Measurements from ENCODE around the gene ST8SIA6. TPM values are rescaled to one million over a fixed set of nuclear protein-coding genes. Genes with fewer than 3 reads are reported as not detected.
A peak's percentile ranks its signal among the peaks of the same experiment; 100 is the strongest.
"Not testable (repeated sequence)": the region's sequence is repeated elsewhere in the genome, so short reads cannot be mapped to it uniquely, and the experiment has no call there.

The ST8SIA6 gene, protein sequence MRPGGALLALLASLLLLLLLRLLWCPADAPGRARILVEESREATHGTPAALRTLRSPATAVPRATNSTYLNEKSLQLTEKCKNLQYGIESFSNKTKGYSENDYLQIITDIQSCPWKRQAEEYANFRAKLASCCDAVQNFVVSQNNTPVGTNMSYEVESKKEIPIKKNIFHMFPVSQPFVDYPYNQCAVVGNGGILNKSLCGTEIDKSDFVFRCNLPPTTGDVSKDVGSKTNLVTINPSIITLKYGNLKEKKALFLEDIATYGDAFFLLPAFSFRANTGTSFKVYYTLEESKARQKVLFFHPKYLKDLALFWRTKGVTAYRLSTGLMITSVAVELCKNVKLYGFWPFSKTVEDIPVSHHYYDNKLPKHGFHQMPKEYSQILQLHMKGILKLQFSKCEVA
- total RNA-seq (1 to 10 TPM; 2.4 to 2.9 TPM), polyA plus RNA-seq (under 1 TPM in 1 of 2 donors, not detected in 1; 0.10 TPM)
- long read RNA-seq, donor 1, partial matches to known transcripts = 0 of 1 reads
- long read RNA-seq, donor 1, other reads (novel, unspliced or antisense) = 1 of 1 reads
- long read RNA-seq, donor 2 = 0 reads

DNA sequence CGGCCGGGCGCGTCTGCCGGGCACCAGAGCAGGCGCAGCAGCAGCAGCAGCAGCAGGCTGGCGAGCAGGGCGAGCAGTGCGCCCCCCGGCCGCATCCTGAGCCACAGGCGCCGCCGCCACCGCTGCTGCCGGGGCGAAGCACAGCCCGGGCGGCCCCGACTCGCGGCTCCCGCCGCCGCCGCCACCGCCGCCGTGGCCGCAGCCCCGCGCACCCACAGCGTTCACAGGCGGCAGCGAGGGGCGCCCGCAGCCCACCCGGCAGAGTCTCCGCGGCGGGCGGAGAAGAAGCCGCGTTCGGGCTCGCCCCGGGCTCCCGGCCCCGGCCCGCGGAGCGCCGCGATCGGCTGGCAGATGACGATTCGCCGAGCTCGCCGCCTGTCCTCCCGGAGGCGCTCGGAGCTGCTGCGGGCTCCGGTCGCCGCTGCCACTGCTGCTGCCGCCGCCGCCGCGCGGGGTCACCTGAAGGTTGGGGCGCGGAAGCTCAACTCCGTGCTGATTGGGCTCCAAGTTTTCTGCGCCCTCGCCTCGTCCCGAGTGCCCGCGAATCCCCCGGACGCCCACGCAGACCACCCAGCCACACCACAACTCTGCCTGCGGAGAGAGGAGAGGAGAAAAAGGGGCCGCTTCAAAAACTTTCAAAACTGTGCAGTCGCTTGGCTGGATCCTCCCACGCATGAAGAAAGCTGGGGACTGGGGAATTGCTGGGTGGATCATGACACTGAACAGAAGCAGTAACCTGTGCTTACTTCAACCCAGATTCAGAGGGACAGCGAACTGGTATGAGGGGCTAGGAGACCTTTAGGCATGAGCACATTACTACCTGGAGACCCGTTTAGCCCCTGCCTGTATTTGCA, at the start of gene ST8SIA6:
ST8SIA6 (minus strand) TSS at position 435 of the 854 bp plus-strand sequence; CDS start at position 95, 340 bp downstream.
- ATAC-seq (ENCODE audit: low FRiP score) = peak; percentile 80
- DNase-seq = peak; percentile 63 to 84
- Histone ChIP-seq H3K4me1 (ENCODE audit: control insufficient read depth in 1 of 2, insufficient read depth in 2 of 2, low read length in 2 of 2) (no peaks in the 10 kb centered on the region), H3K27me3 (ENCODE audit: control insufficient read depth in 1 of 2, insufficient read depth in 2 of 2, low read length in 1 of 2) (peaks cover 0 to 2% of the 10 kb centered on the region in 2 donors), H3K4me3 (ENCODE audit: low read length in 2 of 2) (peak within 1 kb of the TSS; percentile 44 to 73), H3K27ac (ENCODE audit: low read depth in 1 of 2, low read length in 2 of 2) (no peak within 1 kb of the TSS), H3K9me3 (ENCODE audit: control insufficient read depth, low read length) (peaks cover 6% of the 10 kb centered on the region), H3K36me3 (ENCODE audit: control insufficient read depth in 1 of 2, insufficient read depth in 2 of 2, low read length in 1 of 2) (no peaks in the 10 kb centered on the region)
- intact Hi-C loops (cut with DNase I) = no loop called here
- WGBS, 2 donors = 4 to 5% methylated on average over 57 to 91 of the region's 91 CpGs

GRCh38 chr10:17503795-17504194, 49.4 kb upstream of the ST8SIA6 start:
- Histone ChIP-seq H3K9me3 (ENCODE audit: control insufficient read depth, low read length) (peaks cover 3% of the 10 kb centered on the region), H3K4me1 (ENCODE audit: control insufficient read depth in 1 of 2, insufficient read depth in 2 of 2, low read length in 2 of 2) (no peaks in the 10 kb centered on the region), H3K36me3 (ENCODE audit: control insufficient read depth in 1 of 2, insufficient read depth in 2 of 2, low read length in 1 of 2) (no peaks in the 10 kb centered on the region), H3K27me3 (ENCODE audit: control insufficient read depth in 1 of 2, insufficient read depth in 2 of 2, low read length in 1 of 2) (peaks cover 0 to 2% of the 10 kb centered on the region in 2 donors), H3K4me3 (ENCODE audit: low read length in 2 of 2) (no peak overlapping the region), H3K27ac (ENCODE audit: low read depth in 1 of 2, low read length in 2 of 2) (no peak overlapping the region)
- intact Hi-C loops (cut with DNase I) = no loop called here
- DNase-seq = no peak
- 74 to 76% methylated on average over 7 of the region's 7 CpGs for WGBS, 2 donors
- ATAC-seq (ENCODE audit: low FRiP score) = no peak

DNA sequence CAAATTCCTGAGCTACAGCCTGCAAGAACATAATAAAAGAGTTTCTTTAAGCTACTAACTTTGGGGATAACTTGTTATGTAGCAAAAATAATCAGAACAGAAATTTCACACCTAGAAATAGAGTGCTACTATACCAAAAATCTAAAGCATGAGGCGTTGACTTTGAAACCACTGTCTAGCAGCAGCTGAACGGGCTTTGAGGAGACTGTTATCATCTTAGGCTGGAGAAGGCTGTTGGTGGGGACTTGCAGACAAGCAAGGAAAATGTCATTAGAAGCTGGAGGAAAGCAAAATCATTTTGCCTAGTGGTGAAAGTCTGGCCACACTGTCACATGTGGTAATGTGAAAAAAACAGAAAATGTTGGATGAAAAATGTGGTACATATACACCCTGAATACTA, 48.4 kb upstream of the ST8SIA6 start:
- no peaks in the 10 kb centered on the region for H3K27me3 ChIP-seq (ENCODE audit: control insufficient read depth in 1 of 2, insufficient read depth in 2 of 2, low read length in 1 of 2)
- H3K27ac ChIP-seq (ENCODE audit: low read depth in 1 of 2, low read length in 2 of 2) = no peak overlapping the region
- no peaks in the 10 kb centered on the region for H3K4me1 ChIP-seq (ENCODE audit: control insufficient read depth in 1 of 2, insufficient read depth in 2 of 2, low read length in 2 of 2)
- intact Hi-C loops (cut with DNase I) = no loop called here
- no peak overlapping the region for H3K4me3 ChIP-seq (ENCODE audit: low read length in 2 of 2)
- DNase-seq (no peak), ATAC-seq (ENCODE audit: low FRiP score) (no peak)
- WGBS, 2 donors = 74 to 77% methylated on average over 2 of the region's 2 CpGs
- H3K36me3 ChIP-seq (ENCODE audit: control insufficient read depth in 1 of 2, insufficient read depth in 2 of 2, low read length in 1 of 2) = no peaks in the 10 kb centered on the region
- peaks cover 3% of the 10 kb centered on the region for H3K9me3 ChIP-seq (ENCODE audit: control insufficient read depth, low read length)

DNA sequence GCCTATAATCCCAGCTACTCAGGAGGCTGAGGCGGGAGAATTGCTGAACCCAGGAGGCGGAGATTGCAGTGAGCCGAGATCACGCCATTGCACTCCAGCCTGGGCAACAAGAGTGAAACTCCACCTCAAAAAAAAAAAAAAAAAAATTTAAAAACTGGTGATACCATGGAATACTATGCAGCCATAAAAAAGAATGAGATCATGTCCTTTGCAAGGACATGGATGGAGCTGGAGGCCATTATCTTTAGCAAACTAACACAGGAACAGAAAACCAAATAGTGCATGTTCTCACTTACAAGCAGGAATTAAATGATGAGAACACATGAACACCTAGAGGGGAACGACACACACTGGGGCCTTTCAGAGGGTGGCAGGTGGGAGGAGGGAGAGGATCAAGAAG, 44.6 kb upstream of the ST8SIA6 start:
- H3K4me3 ChIP-seq (ENCODE audit: low read length in 2 of 2); H3K27me3 ChIP-seq (ENCODE audit: control insufficient read depth in 1 of 2, insufficient read depth in 2 of 2, low read length in 1 of 2); intact Hi-C loops (cut with DNase I); H3K4me1 ChIP-seq (ENCODE audit: control insufficient read depth in 1 of 2, insufficient read depth in 2 of 2, low read length in 2 of 2); H3K9me3 ChIP-seq (ENCODE audit: control insufficient read depth, low read length); DNase-seq; ATAC-seq (ENCODE audit: low FRiP score); H3K36me3 ChIP-seq (ENCODE audit: control insufficient read depth in 1 of 2, insufficient read depth in 2 of 2, low read length in 1 of 2); H3K27ac ChIP-seq (ENCODE audit: low read depth in 1 of 2, low read length in 2 of 2): not testable (repeated sequence)
- 96 to 98% methylated on average over 4 to 5 of the region's 5 CpGs for WGBS, 2 donors

DNA sequence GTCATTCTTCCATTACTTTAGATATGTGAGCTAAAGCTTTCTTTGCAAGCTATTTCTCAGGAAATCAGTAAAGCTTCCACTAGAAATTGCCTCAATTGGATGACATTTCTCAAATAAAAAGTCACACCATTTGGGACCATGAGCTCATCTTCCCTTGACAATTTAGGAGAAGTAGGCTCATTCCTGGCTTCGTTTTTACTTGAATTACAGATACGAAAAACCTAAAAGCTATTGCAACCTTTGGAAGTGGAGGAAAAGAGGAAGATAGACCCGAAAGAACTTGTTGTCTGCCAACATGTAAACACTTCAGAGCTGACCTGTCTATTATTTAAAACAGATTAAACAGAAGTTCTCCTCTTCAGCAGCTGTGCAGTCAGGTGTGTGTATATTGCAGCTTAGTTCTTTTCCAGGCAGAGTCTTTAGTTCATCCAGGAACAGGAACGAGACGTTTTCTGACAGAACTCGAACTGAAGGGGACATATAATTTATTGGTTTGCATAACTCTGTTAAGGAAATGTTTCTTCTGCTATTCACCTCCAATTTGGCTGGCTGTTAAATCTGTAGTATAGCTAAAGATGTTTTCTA, 43.1 kb upstream of the ST8SIA6 start:
- WGBS, 2 donors = 46 to 50% methylated on average over 6 of the region's 6 CpGs
- ATAC-seq (ENCODE audit: low FRiP score) (no peak), DNase-seq (no peak)
- intact Hi-C loops (cut with DNase I) = no loop called here
- H3K4me3 ChIP-seq (ENCODE audit: low read length in 2 of 2) = no peak overlapping the region
- H3K9me3 ChIP-seq (ENCODE audit: control insufficient read depth, low read length) = peaks cover 1% of the 10 kb centered on the region
- no peak overlapping the region for H3K27ac ChIP-seq (ENCODE audit: low read depth in 1 of 2, low read length in 2 of 2)
- no peaks in the 10 kb centered on the region for H3K4me1 ChIP-seq (ENCODE audit: control insufficient read depth in 1 of 2, insufficient read depth in 2 of 2, low read length in 2 of 2)
- H3K27me3 ChIP-seq (ENCODE audit: control insufficient read depth in 1 of 2, insufficient read depth in 2 of 2, low read length in 1 of 2) = no peaks in the 10 kb centered on the region
- H3K36me3 ChIP-seq (ENCODE audit: control insufficient read depth in 1 of 2, insufficient read depth in 2 of 2, low read length in 1 of 2) = no peaks in the 10 kb centered on the region

DNA sequence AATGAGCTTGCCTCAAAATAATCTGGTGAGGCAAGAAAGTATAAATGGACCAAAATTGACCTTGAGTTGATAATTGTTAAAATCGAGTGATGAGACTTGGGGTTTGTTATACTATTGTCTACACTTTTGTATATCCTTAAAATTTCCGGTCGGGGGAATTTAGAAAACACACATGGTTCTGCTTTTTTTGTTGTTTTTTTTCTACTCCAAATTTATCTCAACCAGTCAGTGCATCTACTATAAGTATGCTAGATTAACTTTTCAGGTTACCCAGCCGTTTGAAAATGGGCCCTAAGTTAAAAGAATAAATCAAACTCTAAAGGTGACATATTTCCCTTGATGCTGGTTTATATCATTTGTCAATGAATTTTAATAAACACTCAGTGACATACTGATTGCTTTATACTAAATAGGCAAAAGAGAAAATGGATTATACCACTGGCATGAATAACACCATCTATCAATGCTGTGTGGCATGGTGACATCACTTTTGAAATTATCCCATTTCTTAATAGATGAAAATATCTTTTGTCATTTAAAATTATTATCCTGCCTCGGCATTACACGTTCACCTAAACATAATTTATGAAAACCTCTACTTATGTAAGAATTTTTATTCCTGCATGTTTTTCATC, 40.3 kb upstream of the ST8SIA6 start:
- Histone ChIP-seq H3K36me3 (ENCODE audit: control insufficient read depth in 1 of 2, insufficient read depth in 2 of 2, low read length in 1 of 2) (no peaks in the 10 kb centered on the region), H3K27ac (ENCODE audit: low read depth in 1 of 2, low read length in 2 of 2) (no peak overlapping the region), H3K9me3 (ENCODE audit: control insufficient read depth, low read length) (no peaks in the 10 kb centered on the region), H3K27me3 (ENCODE audit: control insufficient read depth in 1 of 2, insufficient read depth in 2 of 2, low read length in 1 of 2) (no peaks in the 10 kb centered on the region), H3K4me3 (ENCODE audit: low read length in 2 of 2) (no peak overlapping the region), H3K4me1 (ENCODE audit: control insufficient read depth in 1 of 2, insufficient read depth in 2 of 2, low read length in 2 of 2) (no peaks in the 10 kb centered on the region)
- ATAC-seq (ENCODE audit: low FRiP score) = no peak
- intact Hi-C loops (cut with DNase I) = no loop called here
- 30 to 43% methylated on average over 6 of the region's 6 CpGs for WGBS, 2 donors
- DNase-seq = no peak

DNA sequence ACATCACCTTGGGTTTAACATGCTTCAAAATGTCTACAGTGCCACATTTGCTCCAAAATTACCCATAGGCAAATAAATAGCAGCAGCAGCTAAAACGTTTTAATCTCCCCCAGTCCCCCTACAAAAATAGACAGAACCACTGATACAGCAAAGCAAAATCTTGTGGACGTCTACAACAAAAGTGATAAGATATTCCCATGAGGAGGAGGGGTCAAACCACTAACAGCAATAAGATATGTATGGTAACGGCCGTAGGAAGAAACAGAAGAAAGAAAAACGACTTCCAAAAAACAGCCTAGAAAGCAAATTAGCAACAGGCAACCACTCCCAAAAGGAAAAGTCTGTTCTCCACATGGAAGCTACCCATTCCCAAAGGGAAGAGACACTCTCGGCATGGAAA, 34.5 kb upstream of the ST8SIA6 start:
- Histone ChIP-seq H3K9me3 (ENCODE audit: control insufficient read depth, low read length) (peaks cover 2% of the 10 kb centered on the region), H3K4me3 (ENCODE audit: low read length in 2 of 2) (no peak overlapping the region), H3K36me3 (ENCODE audit: control insufficient read depth in 1 of 2, insufficient read depth in 2 of 2, low read length in 1 of 2) (no peaks in the 10 kb centered on the region), H3K27me3 (ENCODE audit: control insufficient read depth in 1 of 2, insufficient read depth in 2 of 2, low read length in 1 of 2) (no peaks in the 10 kb centered on the region), H3K4me1 (ENCODE audit: control insufficient read depth in 1 of 2, insufficient read depth in 2 of 2, low read length in 2 of 2) (no peaks in the 10 kb centered on the region), H3K27ac (ENCODE audit: low read depth in 1 of 2, low read length in 2 of 2) (no peak overlapping the region)
- intact Hi-C loops (cut with DNase I) = no loop called here
- ATAC-seq (ENCODE audit: low FRiP score) (no peak), DNase-seq (no peak)
- 10 to 14% methylated on average over 6 of the region's 6 CpGs for WGBS, 2 donors

DNA sequence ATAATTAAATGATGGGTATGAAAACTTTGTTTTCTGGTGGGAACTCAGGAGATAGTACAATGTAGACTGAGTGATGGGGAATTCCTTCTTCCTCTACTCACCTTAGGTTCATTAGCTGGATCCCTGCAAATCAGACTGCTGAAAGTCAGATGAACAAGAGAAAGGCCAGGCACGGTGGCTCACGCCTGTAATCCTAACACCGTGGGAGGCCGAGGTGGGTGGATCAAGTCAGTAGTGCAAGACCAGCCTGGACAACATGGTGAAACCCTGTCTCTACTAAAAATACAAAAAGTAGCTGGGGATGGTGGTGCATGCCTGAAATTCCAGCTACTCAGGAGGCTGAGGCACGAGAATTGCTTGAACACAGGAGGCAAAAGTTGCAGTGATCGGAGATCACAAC, 28.7 kb upstream of the ST8SIA6 start:
- no peaks in the 10 kb centered on the region for H3K27me3 ChIP-seq (ENCODE audit: control insufficient read depth in 1 of 2, insufficient read depth in 2 of 2, low read length in 1 of 2)
- ATAC-seq (ENCODE audit: low FRiP score) = no peak

More for the DNA sequence above, 28.7 kb upstream of the ST8SIA6 start:
- H3K36me3 ChIP-seq (ENCODE audit: control insufficient read depth in 1 of 2, insufficient read depth in 2 of 2, low read length in 1 of 2) = no peaks in the 10 kb centered on the region
- DNase-seq = no peak
- H3K9me3 ChIP-seq (ENCODE audit: control insufficient read depth, low read length) = peaks cover 7% of the 10 kb centered on the region
- H3K4me3 ChIP-seq (ENCODE audit: low read length in 2 of 2) = no peak overlapping the region
- H3K27ac ChIP-seq (ENCODE audit: low read depth in 1 of 2, low read length in 2 of 2) = no peak overlapping the region
- intact Hi-C loops (cut with DNase I) = no loop called here
- no peaks in the 10 kb centered on the region for H3K4me1 ChIP-seq (ENCODE audit: control insufficient read depth in 1 of 2, insufficient read depth in 2 of 2, low read length in 2 of 2)
- WGBS, 2 donors = 84 to 85% methylated on average over 6 of the region's 6 CpGs
